Thymus (tissue), 11 donors: Measurements from ENCODE around the gene THSD4. TPM values are rescaled to one million over a fixed set of nuclear protein-coding genes. Genes with fewer than 3 reads are reported as not detected.

ENCODE experiments used
- DNase-seq, 9 donors: peaks; one replicate each; pipeline ENCODE4 v3.0.0-alpha.2; 2013; ENCODE audit warnings: low spot score in 9 of 9, low read depth in 6 of 9, missing footprints in 1 of 9
- H3K27ac ChIP-seq, 2 donors: one replicate each; pipeline ENCODE4 v1.5.1; 2013; ENCODE audit warnings: control low read depth in 1 of 2, low read depth in 1 of 2, low read length in 1 of 2, mild to moderate bottlenecking in 1 of 2, moderate library complexity in 1 of 2
- H3K27me3 ChIP-seq, 2 donors: one replicate each; pipeline ENCODE4 v1.5.1; 2013; ENCODE audit warnings: low read length in 1 of 2; ENCODE audit not compliant: control insufficient read depth in 2 of 2, insufficient read depth in 1 of 2
- H3K36me3 ChIP-seq, 2 donors: one replicate each; pipeline ENCODE4 v1.5.1; 2013; ENCODE audit warnings: low read length in 1 of 2, mild to moderate bottlenecking in 1 of 2, moderate library complexity in 1 of 2; ENCODE audit not compliant: control insufficient read depth in 2 of 2, insufficient read depth in 2 of 2
- H3K4me1 ChIP-seq, 2 donors: one replicate each; pipeline ENCODE4 v1.5.1; 2013; ENCODE audit warnings: low read length in 2 of 2; ENCODE audit not compliant: control insufficient read depth in 2 of 2, insufficient read depth in 2 of 2
- H3K4me3 ChIP-seq, 2 donors: one replicate each; pipeline ENCODE4 v1.5.1; 2013; ENCODE audit warnings: low read length in 2 of 2, control low read depth in 1 of 2, mild to moderate bottlenecking in 1 of 2
- H3K9me3 ChIP-seq, 2 donors: one replicate each; pipeline ENCODE4 v1.5.1; 2013; ENCODE audit warnings: low read length in 1 of 2, mild to moderate bottlenecking in 1 of 2; ENCODE audit not compliant: control insufficient read depth in 2 of 2, insufficient read depth in 1 of 2
- WGBS: extraction: QIAGEN DNeasy Blood & Tissue Kit; methylation state at CpG from one replicate; pipeline ENCODE4 v1.1.7; 2013; 5-methylcytosine and 5-hydroxymethylcytosine counted together
- polyA plus RNA-seq: library from polyadenylated mRNA; stranded (reverse); fragments of 200-250 nt; gene quantifications from one replicate; pipeline ENCODE4 v1.2.3, GENCODE V29; 2013
- total RNA-seq: library from RNA; stranded (reverse); fragments of 120-200 nt; gene quantifications from one replicate; pipeline ENCODE4 v1.2.4, GENCODE V29; 2013
- donor health status: healthy.

Gene THSD4
- total and polyA plus RNA-seq, 2 donors: 1.7 to 2.2 TPM

DNA sequence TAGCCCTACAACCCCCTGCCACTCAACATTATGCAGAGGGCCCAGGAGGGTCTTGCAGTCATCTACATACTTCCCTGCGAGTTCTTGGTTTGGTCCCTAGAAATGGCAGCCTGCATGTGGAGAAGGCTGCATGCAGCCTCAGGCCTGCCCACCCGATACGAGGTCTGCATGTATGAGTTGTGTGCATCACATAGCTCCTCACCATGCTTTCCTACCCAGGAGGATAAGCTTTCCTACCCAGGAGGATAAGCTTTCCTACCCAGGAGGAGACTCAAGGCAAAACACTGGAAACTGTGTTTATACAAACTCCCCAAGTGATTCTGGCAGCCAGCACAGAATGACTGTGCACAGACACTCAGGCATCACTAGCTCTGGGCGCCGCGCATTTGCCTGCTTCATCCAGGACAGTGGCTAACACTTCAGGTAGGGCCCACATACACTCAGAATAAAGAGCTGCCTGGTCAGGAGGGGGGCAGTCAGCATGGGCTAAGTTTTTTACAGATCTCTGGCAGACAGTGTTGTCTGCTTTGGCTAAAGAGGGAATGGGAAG lies 187.7 kb downstream of the THSD4 start:
- H3K27ac ChIP-seq: no peak overlapping the region
- H3K27me3 ChIP-seq: no peaks in the 10 kb centered on the region
- H3K4me3 ChIP-seq: no peak overlapping the region
- H3K9me3 ChIP-seq: no peaks in the 10 kb centered on the region
- no peak for DNase-seq
- H3K4me1 ChIP-seq: no peaks in the 10 kb centered on the region
- 97% methylated on average over 6 of the region's 6 CpGs for WGBS
- H3K36me3 ChIP-seq: no peaks in the 10 kb centered on the region

DNA sequence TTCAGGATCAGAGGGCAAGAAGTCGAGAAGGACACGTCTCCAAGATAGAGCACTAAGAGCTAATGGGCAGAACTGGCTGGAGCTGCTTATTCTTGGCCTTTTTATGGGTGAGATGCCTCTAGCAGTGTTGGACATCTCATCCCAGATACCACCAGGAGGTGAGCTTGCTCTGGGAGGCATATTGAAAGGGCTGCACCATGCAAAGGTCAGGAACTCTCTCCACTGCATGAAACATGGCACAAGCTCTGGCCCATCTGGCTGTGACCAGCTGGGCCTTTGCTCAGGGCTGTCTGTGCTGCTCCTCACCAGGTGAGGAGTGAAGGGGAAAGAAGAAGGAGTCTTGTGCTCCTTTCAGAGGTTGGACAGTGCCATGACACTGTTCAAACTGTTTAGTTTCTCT lies 188.7 kb downstream of the THSD4 start:
- Histone ChIP-seq H3K36me3 (no peaks in the 10 kb centered on the region), H3K27ac (no peak overlapping the region), H3K4me3 (no peak overlapping the region), H3K27me3 (no peaks in the 10 kb centered on the region), H3K9me3 (no peaks in the 10 kb centered on the region), H3K4me1 (no peaks in the 10 kb centered on the region)
- whole genome bisulfite sequencing: 95% methylated on average over 2 of the region's 2 CpGs
- DNase-seq: no peak

DNA sequence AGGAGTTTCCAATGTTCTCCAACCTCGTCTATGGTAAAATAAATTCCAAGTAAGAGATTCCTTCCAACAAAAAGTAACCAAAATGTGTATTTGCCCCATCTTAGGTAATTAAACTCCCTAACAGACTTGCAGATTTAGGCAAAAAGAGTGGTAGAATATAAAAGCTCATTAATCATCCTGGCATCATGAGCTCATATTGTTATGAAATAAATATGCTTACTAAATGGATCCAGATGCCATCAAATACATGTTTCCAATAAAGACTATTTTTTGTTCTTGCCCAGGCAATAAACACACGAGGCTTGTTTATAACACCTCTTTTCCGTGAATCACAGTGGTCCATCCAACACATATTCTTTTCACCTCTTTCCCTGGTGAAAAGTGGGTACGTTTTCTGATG lies 189.4 kb downstream of the THSD4 start:
- no peak for DNase-seq
- no peak overlapping the region for H3K27ac ChIP-seq
- H3K4me1 ChIP-seq: no peaks in the 10 kb centered on the region
- no peaks in the 10 kb centered on the region for H3K27me3 ChIP-seq
- 92% methylated on average over 4 of the region's 4 CpGs for WGBS
- no peaks in the 10 kb centered on the region for H3K36me3 ChIP-seq
- no peaks in the 10 kb centered on the region for H3K9me3 ChIP-seq
- no peak overlapping the region for H3K4me3 ChIP-seq

DNA sequence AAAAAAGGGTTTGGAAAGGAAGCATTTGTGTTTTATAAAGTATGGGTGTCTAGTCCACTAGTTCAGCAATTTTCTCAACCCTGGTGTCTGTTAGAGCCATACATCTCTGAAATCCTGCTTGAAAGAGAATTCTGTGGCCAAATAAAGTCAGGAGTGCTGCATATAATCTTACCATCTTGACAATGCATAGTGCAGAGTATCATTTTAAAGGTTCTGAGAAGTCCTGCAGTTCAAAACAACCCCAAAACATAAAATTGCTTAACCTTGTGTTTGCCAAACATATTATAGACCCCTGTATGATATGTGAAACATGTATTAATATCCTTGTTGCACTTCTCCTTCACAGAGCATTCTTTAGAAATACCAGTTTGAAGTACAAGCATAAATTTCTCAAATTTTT lies 191.3 kb downstream of the THSD4 start:
- no peaks in the 10 kb centered on the region for H3K9me3 ChIP-seq
- no peaks in the 10 kb centered on the region for H3K27me3 ChIP-seq
- H3K4me1 ChIP-seq: no peaks in the 10 kb centered on the region
- H3K27ac ChIP-seq: no peak overlapping the region
- no peak overlapping the region for H3K4me3 ChIP-seq
- no peaks in the 10 kb centered on the region for H3K36me3 ChIP-seq
- no peak for DNase-seq

DNA sequence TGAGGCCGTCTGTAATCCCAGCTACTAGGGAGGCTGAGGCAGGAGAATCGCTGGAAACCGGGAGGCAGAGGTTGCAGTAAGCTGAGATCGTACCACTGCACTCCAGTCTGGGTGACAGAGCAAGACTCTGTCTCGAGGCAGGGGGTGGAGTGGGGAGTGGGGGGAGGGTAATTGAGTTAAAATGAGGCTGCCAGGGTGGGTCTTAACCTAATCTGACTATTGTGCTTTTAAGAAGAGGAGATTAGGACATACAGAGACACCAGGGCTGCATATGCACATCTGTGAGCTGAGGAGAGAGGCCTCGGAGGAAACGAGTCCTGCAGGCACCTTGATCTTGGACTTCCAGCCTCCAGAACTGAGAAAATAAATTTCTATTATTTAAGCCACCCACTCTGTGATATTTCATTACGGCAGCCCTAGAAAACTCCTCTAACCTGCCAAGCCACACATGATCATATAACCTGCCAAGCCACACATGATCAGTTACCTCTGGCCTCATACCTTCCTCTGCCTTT lies 197.0 kb downstream of the THSD4 start:
- no peak for DNase-seq
- no peak overlapping the region for H3K27ac ChIP-seq
- H3K36me3 ChIP-seq: no peaks in the 10 kb centered on the region
- no peaks in the 10 kb centered on the region for H3K27me3 ChIP-seq
- H3K4me3 ChIP-seq: no peak overlapping the region
- no peaks in the 10 kb centered on the region for H3K4me1 ChIP-seq
- WGBS: 89% methylated on average over 8 of the region's 8 CpGs
- no peaks in the 10 kb centered on the region for H3K9me3 ChIP-seq

DNA sequence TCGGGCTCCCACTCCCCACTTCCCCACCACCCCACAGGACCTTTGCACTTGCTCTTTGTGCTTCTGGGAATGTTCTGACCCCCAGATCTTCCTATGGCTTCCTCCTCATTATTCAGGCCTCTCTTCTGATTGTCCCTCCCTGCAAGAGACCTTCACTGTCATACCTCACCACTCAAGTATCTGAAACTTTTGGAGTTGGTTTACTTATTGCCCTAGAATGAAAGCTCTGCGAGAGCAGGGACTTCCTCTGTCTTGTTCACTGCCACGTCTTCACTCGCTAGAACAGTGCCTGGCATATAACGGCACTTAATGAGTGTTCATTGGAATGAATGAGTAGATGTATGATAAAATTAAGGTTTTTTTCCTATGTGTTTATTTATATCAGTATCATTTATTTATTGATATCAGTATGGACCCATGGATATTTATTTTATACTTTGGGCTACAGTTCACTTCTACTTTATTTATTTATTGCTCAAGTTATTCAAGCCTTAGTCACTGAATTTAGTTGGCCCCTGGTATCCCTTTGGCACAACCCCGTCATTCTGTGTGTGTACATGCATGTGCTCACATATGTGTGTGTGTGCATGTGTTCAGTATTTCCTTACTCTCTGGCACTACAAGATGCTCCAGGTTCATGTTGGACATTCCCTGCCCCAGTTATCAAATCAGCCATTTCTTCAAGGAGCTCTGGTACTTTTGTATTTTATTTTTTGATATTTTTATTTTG lies 197.6 kb downstream of the THSD4 start:
- Histone ChIP-seq H3K4me3 (no peak overlapping the region), H3K4me1 (no peaks in the 10 kb centered on the region), H3K27me3 (no peaks in the 10 kb centered on the region), H3K27ac (no peak overlapping the region), H3K36me3 (no peaks in the 10 kb centered on the region), H3K9me3 (no peaks in the 10 kb centered on the region)
- WGBS: 87% methylated on average over 6 of the region's 6 CpGs
- no peak for DNase-seq

DNA sequence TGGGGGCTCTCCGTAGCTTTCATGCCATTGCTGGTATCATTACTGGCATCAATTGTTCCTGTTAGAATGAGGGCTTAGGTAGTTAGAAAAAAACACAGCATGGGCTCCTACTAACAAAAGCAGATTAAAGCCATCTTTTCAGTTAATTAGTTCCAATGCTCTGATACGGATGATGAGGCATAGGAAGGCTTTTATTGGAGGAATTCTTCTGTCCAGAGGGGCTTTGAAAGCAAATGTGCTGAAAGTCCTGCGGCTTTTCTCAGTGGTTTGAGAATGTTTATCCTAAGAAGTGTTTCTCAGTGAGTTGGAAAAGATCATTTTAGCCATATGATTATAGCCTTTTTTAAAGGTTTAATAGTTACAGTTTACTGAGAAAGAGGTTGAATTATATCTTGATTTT lies 198.5 kb downstream of the THSD4 start:
- H3K27me3 ChIP-seq: no peaks in the 10 kb centered on the region
- no peaks in the 10 kb centered on the region for H3K36me3 ChIP-seq
- DNase-seq: no peak
- 95% methylated on average over 3 of the region's 3 CpGs for WGBS
- H3K9me3 ChIP-seq: no peaks in the 10 kb centered on the region
- no peaks in the 10 kb centered on the region for H3K4me1 ChIP-seq
- H3K4me3 ChIP-seq: no peak overlapping the region
- H3K27ac ChIP-seq: no peak overlapping the region

DNA sequence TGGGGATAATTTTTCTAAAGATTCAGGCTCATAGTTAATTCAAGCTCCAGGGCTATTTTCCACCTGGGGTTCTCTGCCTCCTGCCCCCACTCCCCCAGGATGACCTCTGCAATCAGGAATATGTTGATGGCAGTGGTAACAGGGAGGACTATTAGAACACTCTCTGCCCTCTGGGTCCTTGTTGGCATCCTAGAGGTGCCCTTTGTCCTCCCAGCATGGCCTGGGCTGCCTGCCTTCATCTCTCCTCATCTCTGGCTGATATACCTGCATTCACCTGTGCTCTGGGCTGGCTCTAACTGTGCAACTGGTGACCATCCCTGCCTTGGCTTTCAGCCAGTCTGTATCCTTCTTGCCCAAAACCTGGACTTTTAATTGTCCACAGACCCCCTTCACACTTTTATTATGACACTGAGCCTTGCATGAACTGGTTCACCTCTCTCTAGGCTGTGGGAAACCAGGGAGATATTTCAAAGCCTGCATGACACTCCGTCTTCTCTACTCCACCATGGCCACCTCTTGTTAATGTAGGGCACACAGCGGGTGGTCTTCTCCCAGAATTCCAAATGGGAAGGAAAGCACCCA lies 199.8 kb downstream of the THSD4 start:
- Histone ChIP-seq H3K9me3 (no peaks in the 10 kb centered on the region), H3K36me3 (no peaks in the 10 kb centered on the region), H3K27me3 (no peaks in the 10 kb centered on the region), H3K4me3 (no peak overlapping the region), H3K27ac (no peak overlapping the region), H3K4me1 (no peaks in the 10 kb centered on the region)
- DNase-seq: no peak
- WGBS: 97% methylated on average over 2 of the region's 2 CpGs

DNA sequence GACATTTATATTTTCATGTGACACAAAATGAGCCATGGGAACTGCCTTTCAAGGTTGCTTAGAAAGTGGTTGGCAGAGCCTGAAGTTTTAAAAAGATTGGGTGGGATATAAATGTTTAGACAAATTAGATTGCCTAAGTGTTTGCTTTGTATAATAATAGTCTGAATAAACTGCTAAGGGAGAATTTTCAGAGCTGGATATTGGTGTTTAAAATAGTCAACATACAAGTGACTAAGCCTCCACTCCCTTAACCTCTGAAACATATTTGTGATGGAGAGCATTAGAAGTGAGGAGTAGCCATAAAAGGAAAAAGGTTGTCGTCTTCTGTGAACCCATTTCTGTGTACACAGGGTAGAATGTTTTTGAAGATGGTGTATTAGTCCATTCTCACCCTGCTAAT lies 201.6 kb downstream of the THSD4 start:
- no peak for DNase-seq
- WGBS: 94% methylated on average over 1 of the region's 1 CpG
- Histone ChIP-seq H3K27ac (no peak overlapping the region), H3K4me3 (no peak overlapping the region), H3K9me3 (no peaks in the 10 kb centered on the region), H3K36me3 (no peaks in the 10 kb centered on the region), H3K27me3 (no peaks in the 10 kb centered on the region), H3K4me1 (no peaks in the 10 kb centered on the region)
